GM19023 (cell line): ENCODE results near the gene LGALS9C.
"Not testable (repeated sequence)": the region's sequence is repeated elsewhere in the genome, so short reads cannot be mapped to it uniquely, and the experiment has no call there.

Experiments used
- ATAC-seq: cut with Tn5 transposase; IDR thresholded peaks from one replicate; pipeline ENCODE4 v1.9.1; 2021; ENCODE audit warnings: mild to moderate bottlenecking, moderate library complexity; ENCODE audit not compliant: unreplicated experiment

Gene LGALS9C

GRCh38 chr17:18478362-18478761 is 1.8 kb downstream of the LGALS9C start:
- ATAC-seq: not testable (repeated sequence)

GRCh38 chr17:18478977-18479595 is 2.5 kb downstream of the LGALS9C start:
- ATAC-seq: not testable (repeated sequence)

- not testable (repeated sequence) for ATAC-seq
Measured at GRCh38 chr17:18481775-18482174, 5.2 kb downstream of the LGALS9C start.

GRCh38 chr17:18485936-18486464 is 9.4 kb downstream of the LGALS9C start:
- not testable (repeated sequence) for ATAC-seq

GRCh38 chr17:18487633-18488032 is 11.0 kb downstream of the LGALS9C start:
- ATAC-seq: not testable (repeated sequence)

GRCh38 chr17:18488622-18489021 is 12.0 kb downstream of the LGALS9C start:
- not testable (repeated sequence) for ATAC-seq

- ATAC-seq: not testable (repeated sequence)
Measured at GRCh38 chr17:18490016-18490415, 13.4 kb downstream of the LGALS9C start.

GRCh38 chr17:18492712-18493480 is 16.3 kb downstream of the LGALS9C start:
- ATAC-seq: peak; percentile 54

GRCh38 chr17:18494250-18494768 is 17.7 kb downstream of the LGALS9C start:
- ATAC-seq: not testable (repeated sequence)

GRCh38 chr17:18497044-18497443 is 20.5 kb downstream of the LGALS9C start:
- not testable (repeated sequence) for ATAC-seq

GRCh38 chr17:18499100-18499499 is 22.5 kb downstream of the LGALS9C start:
- not testable (repeated sequence) for ATAC-seq

GRCh38 chr17:18499756-18500155 is 23.2 kb downstream of the LGALS9C start:
- ATAC-seq: not testable (repeated sequence)

GRCh38 chr17:18500281-18500680 is 23.7 kb downstream of the LGALS9C start:
- not testable (repeated sequence) for ATAC-seq

- ATAC-seq: not testable (repeated sequence)
Measured at GRCh38 chr17:18500816-18501215, 24.2 kb downstream of the LGALS9C start.

- not testable (repeated sequence) for ATAC-seq
Measured at GRCh38 chr17:18503221-18503620, 26.6 kb downstream of the LGALS9C start.

- not testable (repeated sequence) for ATAC-seq
Measured at GRCh38 chr17:18507729-18508128, 31.1 kb downstream of the LGALS9C start.

- ATAC-seq: not testable (repeated sequence)
Measured at GRCh38 chr17:18508667-18509066, 32.1 kb downstream of the LGALS9C start.

GRCh38 chr17:18521100-18521499 is 44.5 kb downstream of the LGALS9C start:
- not testable (repeated sequence) for ATAC-seq

GRCh38 chr17:18525015-18525414 is 48.4 kb downstream of the LGALS9C start:
- ATAC-seq: not testable (repeated sequence)

GRCh38 chr17:18526168-18526800 is 49.7 kb downstream of the LGALS9C start:
- not testable (repeated sequence) for ATAC-seq

- not testable (repeated sequence) for ATAC-seq
Measured at GRCh38 chr17:18527354-18527753, 50.8 kb downstream of the LGALS9C start.
